ENCODE measurements around the gene TNK2.
"Not testable (repeated sequence)": the region's sequence is repeated elsewhere in the genome, so short reads cannot be mapped to it uniquely, and the experiment has no call there.

The TNK2 gene

GRCh38 chr3:195873281-195873887, 35.0 kb downstream of the TNK2 start:
- no peak overlapping the region for H3K4me3 ChIP-seq (ENCODE audit: low read length)
- no peak for DNase-seq (ENCODE audit: low read depth)
- TF ChIP-seq CTCF (conservative IDR thresholded peaks at IDR 0.05; ENCODE audit: low read length) = no peak

- TF ChIP-seq CTCF (conservative IDR thresholded peaks at IDR 0.05; ENCODE audit: low read length) = no peak
- no peak overlapping the region for H3K4me3 ChIP-seq (ENCODE audit: low read length)
- no peak for DNase-seq (ENCODE audit: low read depth)
These were observed 35.6 kb downstream of the TNK2 start for GRCh38 chr3:195872800-195873199.

- H3K4me3 ChIP-seq (ENCODE audit: low read length) = no peak overlapping the region
- no peak for TF ChIP-seq CTCF (conservative IDR thresholded peaks at IDR 0.05; ENCODE audit: low read length)
- DNase-seq (ENCODE audit: low read depth) = no peak
These were observed 36.3 kb downstream of the TNK2 start for GRCh38 chr3:195872097-195872496.

- DNase-seq (ENCODE audit: low read depth) = not testable (repeated sequence)
These were observed 36.7 kb downstream of the TNK2 start for GRCh38 chr3:195871686-195872085.

GRCh38 chr3:195870937-195871336, 37.4 kb downstream of the TNK2 start:
- DNase-seq (ENCODE audit: low read depth) = no peak
- H3K4me3 ChIP-seq (ENCODE audit: low read length) = no peak overlapping the region
- no peak for TF ChIP-seq CTCF (conservative IDR thresholded peaks at IDR 0.05; ENCODE audit: low read length)

More at GRCh38 chr3:195871686-195872085, 36.7 kb downstream of the TNK2 start:
- H3K4me3 ChIP-seq (ENCODE audit: low read length) = not testable (repeated sequence)

- H3K4me3 ChIP-seq (ENCODE audit: low read length) = no peak overlapping the region
- no peak for DNase-seq (ENCODE audit: low read depth)
- TF ChIP-seq CTCF (conservative IDR thresholded peaks at IDR 0.05; ENCODE audit: low read length) = no peak
These were observed 37.9 kb downstream of the TNK2 start for GRCh38 chr3:195870442-195870841.

GRCh38 chr3:195869413-195870001, 38.8 kb downstream of the TNK2 start:
- TF ChIP-seq CTCF (conservative IDR thresholded peaks at IDR 0.05; ENCODE audit: low read length) = no peak
- H3K4me3 ChIP-seq (ENCODE audit: low read length) = no peak overlapping the region
- DNase-seq (ENCODE audit: low read depth) = no peak
